MCF 10A (cell line): ENCODE measurements around the gene ENTHD1. TPM values are rescaled to one million over a fixed set of nuclear protein-coding genes. Genes with fewer than 3 reads are reported as not detected.
"Not testable (repeated sequence)": the region's sequence is repeated elsewhere in the genome, so short reads cannot be mapped to it uniquely, and the experiment has no call there.

ENCODE experiments used
- BruUV-seq: library from RNA; stranded (reverse); fragments of 400-500 nt; replicated peaks from 2 replicates; lab custom pipeline; 2021; lab: Mats Ljungman, UMichigan
- CTCF ChIA-PET: fragments of 300-600 bp; sonication (Branson Sonifier 250); formaldehyde crosslinking; extraction: SDS; loops from one replicate; lab custom pipeline; 2021; ENCODE audit warnings: antibody characterized with exemption, inconsistent platforms; lab: Yijun Ruan, JAX
- POLR2A ChIA-PET: fragments of 300-600, 350-650 bp; sonication (Branson Sonifier 250); formaldehyde crosslinking; extraction: SDS; loops from one replicate; lab custom pipeline; 2020; ENCODE audit warnings: antibody characterized with exemption, inconsistent platforms; lab: Yijun Ruan, JAX
- DNase-seq: peaks from one replicate; pipeline ENCODE4 v3.0.0-alpha.2; 2018; ENCODE audit not compliant: unreplicated experiment
- H3K27ac Mint-ChIP-seq: one replicate; pipeline ENCODE4 v1.8.0; 2022; ENCODE audit warnings: mild to moderate bottlenecking, low read depth, mixed read lengths; ENCODE audit not compliant: unreplicated experiment
- H3K27me3 Mint-ChIP-seq: one replicate; pipeline ENCODE4 v1.8.0; 2022; ENCODE audit warnings: mixed read lengths; ENCODE audit not compliant: insufficient read depth, unreplicated experiment
- H3K36me3 Mint-ChIP-seq: one replicate; pipeline ENCODE4 v1.8.0; 2022; ENCODE audit warnings: mild to moderate bottlenecking, moderate library complexity, mixed read lengths; ENCODE audit not compliant: insufficient read depth, unreplicated experiment
- H3K4me1 Mint-ChIP-seq: one replicate; pipeline ENCODE4 v1.8.0; 2022; ENCODE audit warnings: mixed read lengths; ENCODE audit not compliant: insufficient read depth, unreplicated experiment
- H3K4me3 Mint-ChIP-seq: one replicate; pipeline ENCODE4 v1.8.0; 2022; ENCODE audit warnings: mild to moderate bottlenecking, moderate library complexity, mixed read lengths; ENCODE audit not compliant: unreplicated experiment
- H3K9me3 Mint-ChIP-seq: one replicate; pipeline ENCODE4 v1.8.0; 2022; ENCODE audit warnings: mixed read lengths; ENCODE audit not compliant: unreplicated experiment
- CTCF ChIP-seq: fragments of 200-600 bp; IDR thresholded peaks from one replicate; pipeline ENCODE4 v1.8.0; 2022; ENCODE audit warnings: antibody characterized with exemption, mild to moderate bottlenecking; ENCODE audit not compliant: unreplicated experiment
- intact Hi-C: fragments of 100-400 bp; cut with micrococcal nuclease; formaldehyde crosslinking; loops from 2 replicates; pipeline ENCODE4 v1.14.1; 2022
- total RNA-seq: library from RNA; stranded (reverse); gene quantifications from 2 replicates; pipeline ENCODE4 v1.2.3, GENCODE V29; 2022

Gene ENTHD1
- total RNA-seq, 1 experiment from 2014 or later, result not detected

GRCh38 chr22:39883057-39883456 is 10.5 kb downstream of the ENTHD1 start:
- intact Hi-C loops, result no loop called here
- no peaks in the 10 kb centered on the region for H3K4me1 Mint-ChIP-seq
- H3K9me3 Mint-ChIP-seq, result peaks cover 12% of the 10 kb centered on the region
- no peak overlapping the region for H3K4me3 Mint-ChIP-seq
- CTCF ChIA-PET, result interaction anchor here (0.7 kb wide), 1 partner anchor 48 kb away, joined by 3 read pairs; no protein-coding TSS in a partner anchor
- TF ChIP-seq CTCF, result no peak
- no peak overlapping the region for H3K27ac Mint-ChIP-seq
- no TSS peak for BruUV-seq
- no peaks in the 10 kb centered on the region for H3K36me3 Mint-ChIP-seq
- POLR2A ChIA-PET, result interaction anchor here (0.6 to 0.7 kb wide), 2 partner anchors 418 to 529 kb away, joined by 3 read pairs; no protein-coding TSS in a partner anchor
- H3K27me3 Mint-ChIP-seq, result peaks cover 77% of the 10 kb centered on the region
- no peak for DNase-seq

DNA sequence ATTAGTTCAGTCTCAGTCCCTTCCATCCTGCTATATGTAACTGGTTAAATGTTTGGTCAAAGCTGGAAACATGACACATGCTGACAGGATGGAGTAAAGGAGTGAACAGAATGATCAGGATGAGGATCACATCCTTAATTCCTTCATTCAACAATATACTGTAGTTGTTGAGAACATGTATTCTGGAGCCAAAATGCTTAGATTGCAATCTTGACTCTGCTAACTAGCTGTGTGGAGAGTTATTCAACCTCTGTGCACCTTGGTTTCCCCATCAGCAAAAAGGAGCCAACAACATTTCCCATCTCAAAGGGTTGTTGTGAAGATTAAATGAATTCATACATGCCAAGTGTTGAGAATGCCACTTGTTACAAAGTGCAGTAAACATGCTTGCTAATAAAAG is 12.8 kb downstream of the ENTHD1 start:
- H3K4me3 Mint-ChIP-seq, result no peak overlapping the region
- H3K27me3 Mint-ChIP-seq, result peaks cover 63% of the 10 kb centered on the region

DNA sequence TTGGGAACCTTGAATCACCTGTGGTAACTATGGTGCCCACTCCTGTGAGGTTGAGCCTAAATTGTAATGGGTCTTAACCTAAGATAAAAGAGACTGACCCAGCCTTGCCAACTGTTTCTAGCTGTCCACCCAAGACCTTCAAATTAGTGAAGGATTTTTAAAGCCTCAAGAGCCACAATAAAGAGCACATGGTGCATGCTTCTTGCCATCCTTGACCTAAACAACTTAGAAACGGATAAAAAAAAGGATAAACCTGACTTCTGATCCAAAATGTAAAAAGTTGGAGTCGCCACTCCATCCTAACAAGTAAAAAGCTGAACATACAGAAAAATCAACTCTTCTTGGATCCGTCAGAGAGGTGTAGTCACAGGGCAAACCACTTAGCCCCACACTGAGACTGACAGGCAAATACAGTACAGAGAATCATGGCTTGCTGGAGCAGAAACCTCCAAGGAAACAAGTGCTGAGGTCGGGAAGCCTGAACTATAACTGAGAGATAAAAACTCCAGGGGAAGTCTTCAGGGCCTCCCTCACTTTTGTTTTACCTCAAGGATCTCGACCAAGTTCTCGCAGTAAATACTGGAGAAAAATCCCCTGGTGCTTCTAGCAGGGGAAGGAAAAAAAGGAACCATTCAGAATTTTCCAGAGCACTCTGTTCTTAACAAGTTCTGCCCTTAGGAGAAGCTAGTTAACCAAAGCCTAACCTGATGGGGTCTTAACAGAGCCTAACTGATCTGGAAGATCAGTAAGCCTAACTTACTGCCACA is 16.3 kb downstream of the ENTHD1 start:
- intact Hi-C loops, result no loop called here
- no peak for TF ChIP-seq CTCF
- H3K4me3 Mint-ChIP-seq, result no peak overlapping the region
- H3K27ac Mint-ChIP-seq, result no peak overlapping the region
- no peak for DNase-seq
- BruUV-seq, result no TSS peak
- H3K27me3 Mint-ChIP-seq, result peaks cover 57% of the 10 kb centered on the region
- ChIA-PET CTCF (interaction anchor here (0.6 kb wide), 1 partner anchor 25 kb away, joined by 5 read pairs; no protein-coding TSS in a partner anchor), POLR2A (no interaction called here)
- no peaks in the 10 kb centered on the region for H3K36me3 Mint-ChIP-seq
- H3K9me3 Mint-ChIP-seq, result no peaks in the 10 kb centered on the region
- H3K4me1 Mint-ChIP-seq, result no peaks in the 10 kb centered on the region

More for the DNA sequence above, 12.8 kb downstream of the ENTHD1 start:
- Mint-ChIP-seq H3K4me1 (no peaks in the 10 kb centered on the region), H3K27ac (no peak overlapping the region), H3K36me3 (no peaks in the 10 kb centered on the region), H3K9me3 (peaks cover 12% of the 10 kb centered on the region)
- TF ChIP-seq CTCF, result no peak
- no peak for DNase-seq
- intact Hi-C loops, result no loop called here
- BruUV-seq, result no TSS peak
- POLR2A ChIA-PET, result interaction anchor here (0.6 kb wide), 1 partner anchor 46 kb away, joined by 3 read pairs; no protein-coding TSS in a partner anchor
- CTCF ChIA-PET, result no interaction called here

DNA sequence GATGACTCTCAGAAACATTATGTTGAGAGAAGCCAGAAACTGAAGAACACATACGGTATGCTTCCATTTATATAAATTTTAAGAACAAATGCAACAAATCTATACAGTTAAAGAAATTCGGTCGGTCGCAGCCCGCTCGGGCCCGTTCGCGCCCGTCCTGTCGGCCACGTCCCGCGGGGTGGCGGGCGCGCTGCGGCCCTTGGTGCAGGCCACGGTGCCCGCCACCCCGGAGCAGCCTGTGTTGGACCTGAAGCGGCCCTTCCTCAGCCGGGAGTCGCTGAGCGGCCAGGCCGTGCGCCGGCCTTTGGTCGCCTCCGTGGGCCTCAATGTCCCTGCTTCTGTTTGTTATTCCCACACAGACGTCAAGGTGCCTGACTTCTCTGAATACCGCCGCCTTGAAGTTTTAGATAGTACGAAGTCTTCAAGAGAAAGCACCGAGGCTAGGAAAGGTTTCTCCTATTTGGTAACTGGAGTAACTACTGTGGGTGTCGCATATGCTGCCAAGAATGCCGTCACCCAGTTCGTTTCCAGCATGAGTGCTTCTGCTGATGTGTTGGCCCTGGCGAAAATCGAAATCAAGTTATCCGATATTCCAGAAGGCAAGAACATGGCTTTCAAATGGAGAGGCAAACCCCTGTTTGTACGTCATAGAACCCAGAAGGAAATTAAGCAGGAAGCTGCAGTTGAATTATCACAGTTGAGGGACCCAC is 18.2 kb downstream of the ENTHD1 start:
- intact Hi-C loops, H3K4me3 Mint-ChIP-seq, CTCF ChIA-PET, POLR2A ChIA-PET, BruUV-seq, H3K9me3 Mint-ChIP-seq, DNase-seq, H3K4me1 Mint-ChIP-seq, H3K27ac Mint-ChIP-seq, H3K36me3 Mint-ChIP-seq: not testable (repeated sequence)
- H3K27me3 Mint-ChIP-seq, result peaks cover 49% of the 10 kb centered on the region
